HEK293 (cell line): ENCODE results near the gene CFAP20.
A peak's percentile ranks its signal among the peaks of the same experiment; 100 is the strongest.

ENCODE experiments used
- CTCF ChIA-PET: fragments of 350-600 bp; formaldehyde crosslinking; extraction: SDS; loops from one replicate; lab custom pipeline; 2021; ENCODE audit warnings: antibody characterized with exemption; lab: Yijun Ruan, JAX
- POLR2A ChIA-PET: fragments of 300-600 bp; formaldehyde crosslinking; extraction: SDS; loops from one replicate; lab custom pipeline; 2020; ENCODE audit warnings: antibody characterized with exemption, inconsistent platforms; lab: Yijun Ruan, JAX
- H3K27ac ChIP-seq: fragments of 200-500 bp; sonication (Bioruptor generic); 2 replicates; pipeline ENCODE4 v1.5.1; 2014; ENCODE audit warnings: low read depth, low read length, control low read depth, inconsistent platforms; ENCODE audit errors: extremely low read depth
- H3K36me3 ChIP-seq, 2 experiments: fragments of 200-500 bp in 1 of 2; sonication (Bioruptor generic) in 1 of 2; 1 replicate in 1 of 2; 2 replicates in 1 of 2; pipeline ENCODE4 v1.5.1; 2014 to 2017; ENCODE audit warnings: inconsistent platforms in 2 of 2, low read length in 2 of 2; ENCODE audit not compliant: control insufficient read depth in 2 of 2, insufficient read depth in 1 of 2
- H3K4me1 ChIP-seq: fragments of 200-500 bp; sonication (Bioruptor generic); 2 replicates; pipeline ENCODE4 v1.5.1; 2014; ENCODE audit warnings: mild to moderate bottlenecking, low read length, inconsistent platforms; ENCODE audit not compliant: control insufficient read depth, insufficient read depth
- H3K4me3 ChIP-seq: 2 replicates; pipeline ENCODE4 v1.5.1; 2011; ENCODE audit warnings: low read depth, mild to moderate bottlenecking, control low read depth, low read length, moderate library complexity
- H3K9me3 ChIP-seq: fragments of 200-500 bp; sonication (Bioruptor generic); 2 replicates; pipeline ENCODE4 v1.5.1; 2014; ENCODE audit warnings: low read depth, low read length, inconsistent platforms; ENCODE audit not compliant: control insufficient read depth, insufficient read depth
- EGR2 ChIP-seq: fragments of 450-650 bp; formaldehyde crosslinking; IDR thresholded peaks from 2 replicates; pipeline ENCODE4 v1.5.1; 2016; ENCODE audit warnings: low read depth, missing biosample characterization, missing genetic modification characterization
- GFI1B ChIP-seq: fragments of 450-650 bp; formaldehyde crosslinking; IDR thresholded peaks from 2 replicates; pipeline ENCODE4 v1.5.1; 2016; ENCODE audit warnings: missing biosample characterization, missing genetic modification characterization
- MEIS1 ChIP-seq: sonication (generic); formaldehyde crosslinking; IDR thresholded peaks from 2 replicates; pipeline ENCODE4 v1.8.1; 2022; ENCODE audit warnings: missing genetic modification reagents, mild to moderate bottlenecking, borderline replicate concordance
- PRDM1 ChIP-seq: fragments of 450-650 bp; formaldehyde crosslinking; IDR thresholded peaks from 2 replicates; pipeline ENCODE4; 2016; ENCODE audit warnings: missing biosample characterization, missing genetic modification characterization
- ZFP41 ChIP-seq: fragments of 450-650 bp; formaldehyde crosslinking; IDR thresholded peaks from 2 replicates; pipeline ENCODE4 v1.5.1; 2016; ENCODE audit warnings: missing biosample characterization, missing genetic modification characterization, borderline replicate concordance
- ZNF211 ChIP-seq: fragments of 450-650 bp; formaldehyde crosslinking; IDR thresholded peaks from 2 replicates; pipeline ENCODE4 v1.5.1; 2016; ENCODE audit warnings: low read depth, missing biosample characterization, missing genetic modification characterization
- ZNF24 ChIP-seq: fragments of 450-650 bp; formaldehyde crosslinking; IDR thresholded peaks from 2 replicates; pipeline ENCODE4 v1.5.1; 2016; ENCODE audit warnings: missing biosample characterization, missing genetic modification characterization
- ZNF350 ChIP-seq: fragments of 450-650 bp; formaldehyde crosslinking; IDR thresholded peaks from 2 replicates; pipeline ENCODE4 v1.5.0; 2017; ENCODE audit warnings: missing biosample characterization, mild to moderate bottlenecking, missing genetic modification characterization
- ZNF37A ChIP-seq: fragments of 450-650 bp; IDR thresholded peaks from 2 replicates; pipeline ENCODE4 v1.5.1; 2018; ENCODE audit warnings: missing biosample characterization, missing genetic modification characterization
- ZNF48 ChIP-seq: fragments of 450-650 bp; formaldehyde crosslinking; IDR thresholded peaks from 2 replicates; pipeline ENCODE4 v1.5.1; 2016; ENCODE audit warnings: missing biosample characterization, missing genetic modification characterization
- ZNF521 ChIP-seq: fragments of 450-650 bp; formaldehyde crosslinking; IDR thresholded peaks from 2 replicates; pipeline ENCODE4 v1.5.1; 2017; ENCODE audit warnings: missing biosample characterization, mild to moderate bottlenecking, missing genetic modification characterization
- ZNF544 ChIP-seq: fragments of 450-650 bp; formaldehyde crosslinking; IDR thresholded peaks from 2 replicates; pipeline ENCODE4 v1.5.0; 2017; ENCODE audit warnings: missing biosample characterization, missing genetic modification characterization
- ZNF560 ChIP-seq: fragments of 450-650 bp; formaldehyde crosslinking; IDR thresholded peaks from 2 replicates; pipeline ENCODE4 v1.5.1; 2017; ENCODE audit warnings: missing biosample characterization, missing genetic modification characterization, borderline replicate concordance
- ZNF623 ChIP-seq: fragments of 450-650 bp; formaldehyde crosslinking; IDR thresholded peaks from 2 replicates; pipeline ENCODE4 v1.5.1; 2016; ENCODE audit warnings: missing biosample characterization, missing genetic modification characterization
- ZNF624 ChIP-seq: fragments of 450-650 bp; formaldehyde crosslinking; IDR thresholded peaks from 2 replicates; pipeline ENCODE4 v1.5.1; 2017; ENCODE audit warnings: missing biosample characterization, missing genetic modification characterization
- ZNF660 ChIP-seq: fragments of 450-650 bp; IDR thresholded peaks from 2 replicates; pipeline ENCODE4 v1.5.1; 2018; ENCODE audit warnings: missing biosample characterization, mild to moderate bottlenecking, missing genetic modification characterization
- TF ChIP-seq, protein P1 (sequence below): fragments of 450-650 bp; formaldehyde crosslinking; IDR thresholded peaks from 2 replicates; pipeline ENCODE4; 2016; ENCODE audit warnings: missing biosample characterization, missing genetic modification characterization
- TF ChIP-seq, protein P2 (sequence below): fragments of 450-650 bp; formaldehyde crosslinking; optimal IDR thresholded peaks from 2 replicates; pipeline ENCODE3; 2016; ENCODE audit warnings: missing biosample characterization, mild to moderate bottlenecking, missing genetic modification characterization
- TF ChIP-seq, protein P3 (sequence below): fragments of 450-650 bp; formaldehyde crosslinking; IDR thresholded peaks from 2 replicates; pipeline ENCODE4 v1.5.1; 2016; ENCODE audit warnings: missing biosample characterization, missing genetic modification characterization
- TF ChIP-seq, protein P4 (sequence below): IDR thresholded peaks from 2 replicates; pipeline ENCODE4 v1.6.1; 2011; ENCODE audit warnings: mild to moderate bottlenecking, low read depth, low read length, borderline replicate concordance
- TF ChIP-seq, protein P5 (sequence below): fragments of 450-650 bp; formaldehyde crosslinking; IDR thresholded peaks from 2 replicates; pipeline ENCODE4 v1.5.1; 2016; ENCODE audit warnings: missing biosample characterization, missing genetic modification characterization, borderline replicate concordance

CFAP20 gene

DNA sequence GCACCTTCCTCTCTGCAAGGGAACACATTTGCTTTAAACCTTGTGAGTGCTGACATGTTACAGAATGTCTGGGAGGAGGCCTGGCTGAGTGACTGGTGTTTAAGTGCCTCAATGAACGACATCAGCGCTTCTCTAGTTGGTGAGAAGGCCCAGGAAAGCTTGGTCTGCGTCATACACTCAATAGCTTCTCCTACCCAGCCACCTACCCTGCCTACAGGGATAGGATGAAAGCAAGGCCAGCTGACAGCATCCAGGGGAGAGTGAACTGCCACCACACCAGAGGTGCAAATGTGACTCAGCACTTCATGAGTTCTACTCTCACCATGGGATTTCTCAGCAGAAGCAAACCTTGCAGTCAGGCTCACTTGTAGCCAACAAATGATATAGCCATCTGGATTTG is 31.7 kb upstream of the CFAP20 start:
- H3K4me1 ChIP-seq, result no peaks in the 10 kb centered on the region
- H3K4me3 ChIP-seq, result no peak overlapping the region
- H3K27ac ChIP-seq, result no peak overlapping the region
- ChIA-PET CTCF (no interaction called here), POLR2A (no interaction called here)
- H3K9me3 ChIP-seq, result no peaks in the 10 kb centered on the region
- H3K36me3 ChIP-seq, result peaks cover 37 to 79% of the 10 kb centered on the region in 2 experiments
- TF ChIP-seq PRDM1 (tag by site-specific recombination) (0 out of 2 replicates have a peak, but pooled peaks have one; percentile 30), ZNF48 (tag by site-specific recombination) (no peak)
- TF ChIP-seq, all 188 proteins: peak for 1

DNA sequence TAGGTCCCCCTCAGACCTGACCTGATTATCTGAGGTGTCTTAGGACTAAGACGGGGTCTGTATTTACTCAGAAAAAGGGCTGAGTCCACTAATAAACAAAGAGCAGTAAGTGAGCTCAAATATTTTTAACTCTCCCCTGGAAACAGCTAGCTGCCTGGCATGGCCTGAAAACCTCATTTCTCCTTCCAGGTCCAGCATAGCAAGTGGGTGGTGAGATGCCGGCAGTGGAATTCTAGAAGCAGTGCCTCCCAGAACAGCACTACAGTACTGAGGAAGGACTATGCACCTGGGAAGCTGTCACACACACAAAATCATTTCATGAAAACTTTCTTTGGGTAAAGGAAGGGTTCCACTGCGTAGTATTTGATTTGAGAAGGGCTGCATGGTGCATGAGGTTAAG is 29.5 kb upstream of the CFAP20 start:
- no peaks in the 10 kb centered on the region for H3K9me3 ChIP-seq
- no peak overlapping the region for H3K4me3 ChIP-seq
- no peak for TF ChIP-seq ZNF37A (tag by site-specific recombination)
- TF ChIP-seq ZNF24, result no peak
- no peak for TF ChIP-seq ZFP41 (tag by site-specific recombination)
- no peak for TF ChIP-seq ZNF211
- TF ChIP-seq, protein P1, sequence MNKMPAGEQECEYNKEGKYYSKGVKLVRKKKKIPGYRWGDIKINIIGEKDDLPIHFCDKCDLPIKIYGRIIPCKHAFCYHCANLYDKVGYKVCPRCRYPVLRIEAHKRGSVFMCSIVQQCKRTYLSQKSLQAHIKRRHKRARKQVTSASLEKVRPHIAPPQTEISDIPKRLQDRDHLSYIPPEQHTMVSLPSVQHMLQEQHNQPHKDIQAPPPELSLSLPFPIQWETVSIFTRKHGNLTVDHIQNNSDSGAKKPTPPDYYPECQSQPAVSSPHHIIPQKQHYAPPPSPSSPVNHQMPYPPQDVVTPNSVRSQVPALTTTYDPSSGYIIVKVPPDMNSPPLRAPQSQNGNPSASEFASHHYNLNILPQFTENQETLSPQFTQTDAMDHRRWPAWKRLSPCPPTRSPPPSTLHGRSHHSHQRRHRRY, result no peak
- TF ChIP-seq ZNF521 (tag by site-specific recombination), result no peak
- no peak for TF ChIP-seq ZNF623 (tag by site-specific recombination)
- TF ChIP-seq MEIS1 (CRISPR knock-in tag), result no peak
- TF ChIP-seq, protein P2, sequence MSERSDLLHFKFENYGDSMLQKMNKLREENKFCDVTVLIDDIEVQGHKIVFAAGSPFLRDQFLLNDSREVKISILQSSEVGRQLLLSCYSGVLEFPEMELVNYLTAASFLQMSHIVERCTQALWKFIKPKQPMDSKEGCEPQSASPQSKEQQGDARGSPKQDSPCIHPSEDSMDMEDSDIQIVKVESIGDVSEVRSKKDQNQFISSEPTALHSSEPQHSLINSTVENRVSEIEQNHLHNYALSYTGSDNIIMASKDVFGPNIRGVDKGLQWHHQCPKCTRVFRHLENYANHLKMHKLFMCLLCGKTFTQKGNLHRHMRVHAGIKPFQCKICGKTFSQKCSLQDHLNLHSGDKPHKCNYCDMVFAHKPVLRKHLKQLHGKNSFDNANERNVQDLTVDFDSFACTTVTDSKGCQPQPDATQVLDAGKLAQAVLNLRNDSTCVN (tag by site-specific recombination), result no peak
- TF ChIP-seq EGR2 (tag by site-specific recombination), result no peak
- no peak for TF ChIP-seq ZNF624 (tag by site-specific recombination)
- no peak for TF ChIP-seq ZNF350
- TF ChIP-seq, protein P3, sequence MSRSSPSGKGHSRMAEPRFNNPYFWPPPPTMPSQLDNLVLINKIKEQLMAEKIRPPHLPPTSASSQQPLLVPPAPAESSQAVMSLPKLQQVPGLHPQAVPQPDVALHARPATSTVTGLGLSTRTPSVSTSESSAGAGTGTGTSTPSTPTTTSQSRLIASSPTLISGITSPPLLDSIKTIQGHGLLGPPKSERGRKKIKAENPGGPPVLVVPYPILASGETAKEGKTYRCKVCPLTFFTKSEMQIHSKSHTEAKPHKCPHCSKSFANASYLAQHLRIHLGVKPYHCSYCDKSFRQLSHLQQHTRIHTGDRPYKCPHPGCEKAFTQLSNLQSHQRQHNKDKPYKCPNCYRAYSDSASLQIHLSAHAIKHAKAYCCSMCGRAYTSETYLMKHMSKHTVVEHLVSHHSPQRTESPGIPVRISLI, result no peak
- TF ChIP-seq PRDM1 (tag by site-specific recombination), result no peak
- TF ChIP-seq, protein P4, sequence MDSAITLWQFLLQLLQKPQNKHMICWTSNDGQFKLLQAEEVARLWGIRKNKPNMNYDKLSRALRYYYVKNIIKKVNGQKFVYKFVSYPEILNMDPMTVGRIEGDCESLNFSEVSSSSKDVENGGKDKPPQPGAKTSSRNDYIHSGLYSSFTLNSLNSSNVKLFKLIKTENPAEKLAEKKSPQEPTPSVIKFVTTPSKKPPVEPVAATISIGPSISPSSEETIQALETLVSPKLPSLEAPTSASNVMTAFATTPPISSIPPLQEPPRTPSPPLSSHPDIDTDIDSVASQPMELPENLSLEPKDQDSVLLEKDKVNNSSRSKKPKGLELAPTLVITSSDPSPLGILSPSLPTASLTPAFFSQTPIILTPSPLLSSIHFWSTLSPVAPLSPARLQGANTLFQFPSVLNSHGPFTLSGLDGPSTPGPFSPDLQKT, result no peak
- TF ChIP-seq, protein P5, sequence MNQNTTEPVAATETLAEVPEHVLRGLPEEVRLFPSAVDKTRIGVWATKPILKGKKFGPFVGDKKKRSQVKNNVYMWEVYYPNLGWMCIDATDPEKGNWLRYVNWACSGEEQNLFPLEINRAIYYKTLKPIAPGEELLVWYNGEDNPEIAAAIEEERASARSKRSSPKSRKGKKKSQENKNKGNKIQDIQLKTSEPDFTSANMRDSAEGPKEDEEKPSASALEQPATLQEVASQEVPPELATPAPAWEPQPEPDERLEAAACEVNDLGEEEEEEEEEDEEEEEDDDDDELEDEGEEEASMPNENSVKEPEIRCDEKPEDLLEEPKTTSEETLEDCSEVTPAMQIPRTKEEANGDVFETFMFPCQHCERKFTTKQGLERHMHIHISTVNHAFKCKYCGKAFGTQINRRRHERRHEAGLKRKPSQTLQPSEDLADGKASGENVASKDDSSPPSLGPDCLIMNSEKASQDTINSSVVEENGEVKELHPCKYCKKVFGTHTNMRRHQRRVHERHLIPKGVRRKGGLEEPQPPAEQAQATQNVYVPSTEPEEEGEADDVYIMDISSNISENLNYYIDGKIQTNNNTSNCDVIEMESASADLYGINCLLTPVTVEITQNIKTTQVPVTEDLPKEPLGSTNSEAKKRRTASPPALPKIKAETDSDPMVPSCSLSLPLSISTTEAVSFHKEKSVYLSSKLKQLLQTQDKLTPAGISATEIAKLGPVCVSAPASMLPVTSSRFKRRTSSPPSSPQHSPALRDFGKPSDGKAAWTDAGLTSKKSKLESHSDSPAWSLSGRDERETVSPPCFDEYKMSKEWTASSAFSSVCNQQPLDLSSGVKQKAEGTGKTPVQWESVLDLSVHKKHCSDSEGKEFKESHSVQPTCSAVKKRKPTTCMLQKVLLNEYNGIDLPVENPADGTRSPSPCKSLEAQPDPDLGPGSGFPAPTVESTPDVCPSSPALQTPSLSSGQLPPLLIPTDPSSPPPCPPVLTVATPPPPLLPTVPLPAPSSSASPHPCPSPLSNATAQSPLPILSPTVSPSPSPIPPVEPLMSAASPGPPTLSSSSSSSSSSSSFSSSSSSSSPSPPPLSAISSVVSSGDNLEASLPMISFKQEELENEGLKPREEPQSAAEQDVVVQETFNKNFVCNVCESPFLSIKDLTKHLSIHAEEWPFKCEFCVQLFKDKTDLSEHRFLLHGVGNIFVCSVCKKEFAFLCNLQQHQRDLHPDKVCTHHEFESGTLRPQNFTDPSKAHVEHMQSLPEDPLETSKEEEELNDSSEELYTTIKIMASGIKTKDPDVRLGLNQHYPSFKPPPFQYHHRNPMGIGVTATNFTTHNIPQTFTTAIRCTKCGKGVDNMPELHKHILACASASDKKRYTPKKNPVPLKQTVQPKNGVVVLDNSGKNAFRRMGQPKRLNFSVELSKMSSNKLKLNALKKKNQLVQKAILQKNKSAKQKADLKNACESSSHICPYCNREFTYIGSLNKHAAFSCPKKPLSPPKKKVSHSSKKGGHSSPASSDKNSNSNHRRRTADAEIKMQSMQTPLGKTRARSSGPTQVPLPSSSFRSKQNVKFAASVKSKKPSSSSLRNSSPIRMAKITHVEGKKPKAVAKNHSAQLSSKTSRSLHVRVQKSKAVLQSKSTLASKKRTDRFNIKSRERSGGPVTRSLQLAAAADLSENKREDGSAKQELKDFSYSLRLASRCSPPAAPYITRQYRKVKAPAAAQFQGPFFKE (tag by site-specific recombination), result no peak
- no peak for TF ChIP-seq GFI1B (tag by site-specific recombination)
- no peak for TF ChIP-seq ZNF660 (tag by site-specific recombination)
- TF ChIP-seq ZNF560, result no peak
- TF ChIP-seq ZNF544 (tag by site-specific recombination), result no peak
- peaks cover 19 to 58% of the 10 kb centered on the region in 2 experiments for H3K36me3 ChIP-seq
- CTCF ChIA-PET, result interaction anchor here (0.6 to 0.8 kb wide), 2 partner anchors 9 to 83 kb away, joined by 3 read pairs; no protein-coding TSS in a partner anchor
- H3K27ac ChIP-seq, result no peak overlapping the region
- POLR2A ChIA-PET, result no interaction called here
- H3K4me1 ChIP-seq, result no peaks in the 10 kb centered on the region
